ENCODE measurements around the gene MYOCD.

GRCh38 chr17:12800855-12801365 is 135.2 kb downstream of the MYOCD start:
- no peak for TF ChIP-seq CTCF (conservative IDR thresholded peaks at IDR 0.05; ENCODE audit: low read length)
- TF ChIP-seq EZH2phosphoT487 (IDR thresholded peaks at IDR 0.05; ENCODE audit: borderline replicate concordance), result no peak
